A673 (cell line): Measurements from ENCODE around the gene ARHGAP22. TPM values are rescaled to one million over a fixed set of nuclear protein-coding genes. Genes with fewer than 3 reads are reported as not detected.

Experiments used
- BruUV-seq: library from RNA; stranded (reverse); fragments of 400-500 nt; replicated peaks from 2 replicates; lab custom pipeline; 2021; lab: Mats Ljungman, UMichigan
- CTCF ChIA-PET: fragments of 300-600 bp; sonication (Branson Sonifier 250); formaldehyde crosslinking; loops from one replicate; lab custom pipeline; 2022; ENCODE audit warnings: antibody characterized with exemption; lab: Charles Lee
- POLR2A ChIA-PET: fragments of 300-600 bp; sonication (Branson Sonifier 250); formaldehyde crosslinking; loops from one replicate; lab custom pipeline; 2022; ENCODE audit warnings: antibody characterized with exemption; ENCODE audit not compliant: low non-redundant PET; lab: Charles Lee
- DNase-seq: peaks from one replicate; pipeline ENCODE4 v3.0.0-alpha.2; 2015; ENCODE audit warnings: low spot score
- H3K27ac ChIP-seq: fragments of 200-600 bp; sonication (generic); 2 replicates; pipeline ENCODE4 v1.5.1; 2016; ENCODE audit warnings: mixed run types, low read depth, mild to moderate bottlenecking, mixed read lengths, antibody characterized with exemption, low read length; ENCODE audit not compliant: poor library complexity, severe bottlenecking
- H3K27me3 ChIP-seq: fragments of 200-600 bp; sonication (generic); replicated peaks from 2 replicates; pipeline ENCODE4 v1.6.1; 2017; ENCODE audit warnings: mixed run types, low read depth, mild to moderate bottlenecking, mixed read lengths, antibody characterized with exemption, low read length; ENCODE audit not compliant: insufficient read depth, poor library complexity
- H3K36me3 ChIP-seq: fragments of 200-600 bp; sonication (generic); 2 replicates; pipeline ENCODE4 v1.6.1; 2016; ENCODE audit warnings: mixed run types, mild to moderate bottlenecking, mixed read lengths, antibody characterized with exemption, low read length; ENCODE audit not compliant: insufficient read depth, poor library complexity, severe bottlenecking
- H3K4me1 ChIP-seq: fragments of 200-600 bp; sonication (generic); 2 replicates; pipeline ENCODE4 v1.6.1; 2017; ENCODE audit warnings: mixed run types, mild to moderate bottlenecking, mixed read lengths, antibody characterized with exemption, low read length; ENCODE audit not compliant: insufficient read depth, poor library complexity, severe bottlenecking
- H3K4me3 ChIP-seq: fragments of 200-600 bp; sonication (generic); 2 replicates; pipeline ENCODE4 v1.5.1; 2016; ENCODE audit warnings: low read depth, mixed run types, mild to moderate bottlenecking, mixed read lengths, low read length; ENCODE audit not compliant: poor library complexity, severe bottlenecking
- H3K9me3 ChIP-seq: fragments of 200-600 bp; sonication (generic); 2 replicates; pipeline ENCODE4 v1.6.1; 2016; ENCODE audit warnings: mixed run types, low read depth, mild to moderate bottlenecking, mixed read lengths, antibody characterized with exemption, low read length; ENCODE audit not compliant: poor library complexity, severe bottlenecking
- CTCF ChIP-seq: fragments of 300-800, 200-600 bp; sonication (generic); conservative IDR thresholded peaks from 2 replicates; pipeline ENCODE4 v1.5.1; 2017; ENCODE audit warnings: low read depth, mild to moderate bottlenecking, antibody characterized with exemption, low read length, moderate library complexity, mixed read lengths
- EZH2 ChIP-seq: fragments of 200-600 bp; sonication (generic); IDR thresholded peaks from 2 replicates; pipeline ENCODE4 v1.6.1; 2017; ENCODE audit warnings: borderline replicate concordance, low read depth, mild to moderate bottlenecking, mixed read lengths, antibody characterized with exemption, low read length; ENCODE audit not compliant: poor library complexity, severe bottlenecking
- intact Hi-C: fragments of 100-400 bp; cut with micrococcal nuclease; formaldehyde crosslinking; loops from one replicate; pipeline ENCODE4 v1.10.0; 2022; ENCODE audit not compliant: unreplicated experiment
- total RNA-seq: library from RNA; stranded (reverse); gene quantifications from 2 replicates; pipeline ENCODE4 v1.2.3, GENCODE V29; 2021

Gene ARHGAP22
- total RNA-seq, 1 experiment from 2014 or later = 0.47 TPM

DNA sequence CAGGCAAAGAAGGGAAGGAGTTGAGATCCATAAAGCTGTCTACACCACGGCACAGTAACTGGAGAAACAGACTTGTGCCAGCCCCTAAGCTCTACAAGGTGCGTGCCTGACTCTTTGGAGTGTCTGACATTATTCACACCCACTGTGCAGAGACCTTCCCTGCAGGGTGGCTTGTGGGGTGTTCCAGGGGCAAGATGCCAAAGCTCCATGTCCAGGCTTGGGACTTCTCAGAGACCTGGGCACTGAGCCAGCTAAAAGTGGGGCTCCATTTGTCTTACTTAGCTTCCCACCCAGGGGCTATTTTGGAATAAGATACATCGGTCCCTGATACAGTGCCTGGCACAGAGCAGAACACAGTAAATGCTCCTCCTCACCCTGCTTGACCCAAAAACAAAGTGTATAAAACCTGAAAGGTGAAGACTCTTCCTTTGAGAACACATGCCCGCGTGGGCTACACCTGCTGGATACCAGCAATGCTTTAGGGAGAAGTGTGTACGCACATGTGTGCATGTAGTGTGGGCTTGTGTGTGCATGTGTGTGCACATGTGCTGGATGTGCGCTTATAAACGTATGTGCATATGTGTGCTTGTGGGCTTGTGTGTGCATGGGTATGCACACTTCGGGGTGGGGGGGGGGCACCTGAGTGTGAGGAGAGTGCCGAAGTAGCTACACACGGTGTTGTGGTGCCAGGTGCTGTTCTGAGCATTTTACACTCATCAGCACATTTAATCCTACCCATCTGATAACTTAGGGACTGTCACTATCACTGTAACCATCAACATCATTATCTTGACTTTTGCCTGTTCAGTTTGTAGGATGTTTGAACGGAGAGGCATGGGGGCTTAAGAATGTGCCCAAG is 143.0 kb downstream of the ARHGAP22 start:
- POLR2A ChIA-PET = no interaction called here
- no peak for DNase-seq
- CTCF ChIA-PET = no interaction called here
- no peak for TF ChIP-seq EZH2
- no peak for TF ChIP-seq CTCF
- H3K27ac ChIP-seq = no peak overlapping the region
- BruUV-seq = no TSS peak
- H3K9me3 ChIP-seq = no peaks in the 10 kb centered on the region
- H3K4me1 ChIP-seq = no peaks in the 10 kb centered on the region
- H3K27me3 ChIP-seq = peaks cover 12% of the 10 kb centered on the region
- H3K36me3 ChIP-seq = no peaks in the 10 kb centered on the region
- intact Hi-C loops = no loop called here
- H3K4me3 ChIP-seq = no peak overlapping the region

DNA sequence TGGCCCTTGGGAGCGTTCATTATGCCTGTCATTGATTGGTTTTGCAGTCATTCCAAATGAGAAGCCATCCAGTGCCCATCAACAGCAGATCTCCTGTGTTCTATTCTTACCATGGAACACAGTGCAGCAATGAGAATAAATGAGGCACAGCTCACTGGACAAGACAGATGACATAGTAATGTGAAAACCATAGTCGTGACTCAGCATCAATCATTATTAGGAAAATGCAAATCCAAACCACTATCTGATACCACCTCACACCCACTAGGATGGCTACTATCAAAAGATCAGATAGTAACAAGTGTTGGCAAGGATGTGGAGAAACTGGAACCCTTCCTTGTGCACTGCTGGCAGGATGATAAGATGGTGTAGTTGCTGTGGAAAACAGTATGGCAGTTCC is 144.7 kb downstream of the ARHGAP22 start:
- intact Hi-C loops = no loop called here
- H3K4me1 ChIP-seq = no peaks in the 10 kb centered on the region
- H3K9me3 ChIP-seq = no peaks in the 10 kb centered on the region
- DNase-seq = no peak
- no peaks in the 10 kb centered on the region for H3K27me3 ChIP-seq
- BruUV-seq = no TSS peak
- H3K4me3 ChIP-seq = no peak overlapping the region
- CTCF ChIA-PET = no interaction called here
- no peak for TF ChIP-seq EZH2
- TF ChIP-seq CTCF = no peak
- H3K36me3 ChIP-seq = no peaks in the 10 kb centered on the region
- POLR2A ChIA-PET = no interaction called here
- H3K27ac ChIP-seq = no peak overlapping the region

DNA sequence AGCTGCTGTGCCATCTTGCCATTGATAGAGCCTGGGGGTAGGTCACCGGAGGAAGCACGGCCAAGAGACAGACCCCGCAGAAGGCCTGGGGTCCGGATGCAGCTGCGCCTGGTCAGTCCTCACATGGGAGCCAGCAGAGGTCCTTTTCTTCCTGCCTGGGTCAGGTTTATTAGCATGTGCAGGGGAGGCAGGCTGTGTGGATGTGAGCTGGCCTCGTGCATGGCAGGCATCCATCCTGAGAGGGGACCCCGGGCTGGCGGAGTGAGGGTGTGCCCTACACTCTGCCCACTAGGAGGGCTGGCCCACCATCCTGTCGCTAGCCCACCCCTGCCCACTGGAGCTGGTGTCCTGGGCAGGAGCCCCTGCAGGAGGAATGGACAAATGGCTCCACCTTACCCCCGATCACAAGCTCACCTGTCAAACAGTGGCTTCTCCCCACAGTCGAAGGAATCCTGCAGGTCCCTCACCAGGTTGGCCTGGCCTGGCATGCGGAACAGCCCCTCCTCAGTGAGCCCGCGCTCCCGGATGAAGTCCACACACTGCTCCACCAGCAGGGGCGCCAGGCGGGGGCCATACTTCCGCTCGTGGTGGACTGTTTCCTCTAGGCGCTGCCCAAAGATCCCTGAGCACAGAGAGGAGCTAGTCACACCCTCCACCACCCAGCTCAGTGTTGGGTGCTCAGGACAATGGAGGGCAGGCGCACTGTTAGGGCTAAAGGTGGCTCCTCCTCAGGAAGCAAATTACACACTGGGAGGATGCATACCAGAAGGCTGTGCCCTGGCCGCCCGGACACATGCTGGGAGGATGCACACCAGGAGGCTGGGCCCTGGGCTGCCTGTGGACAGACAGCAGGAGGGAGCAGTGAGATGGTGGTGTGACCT is 145.4 kb downstream of the ARHGAP22 start:
- H3K9me3 ChIP-seq = no peaks in the 10 kb centered on the region
- ChIA-PET POLR2A (no interaction called here), CTCF (no interaction called here)
- intact Hi-C loops = no loop called here
- BruUV-seq = no TSS peak
- no peak overlapping the region for H3K27ac ChIP-seq
- H3K4me3 ChIP-seq = no peak overlapping the region
- H3K27me3 ChIP-seq = no peaks in the 10 kb centered on the region
- H3K36me3 ChIP-seq = no peaks in the 10 kb centered on the region
- no peak for DNase-seq
- H3K4me1 ChIP-seq = no peaks in the 10 kb centered on the region
- TF ChIP-seq EZH2 (no peak), CTCF (no peak)
